Smooth muscle cell of the brain vasculature (primary cell): ENCODE measurements around the gene KLK5.
"Not testable (repeated sequence)": the region's sequence is repeated elsewhere in the genome, so short reads cannot be mapped to it uniquely, and the experiment has no call there.

Experiments used
- DNase-seq: peaks from one replicate; pipeline ENCODE4 v3.0.0-alpha.2; 2012; ENCODE audit warnings: low read depth, low spot score

Gene KLK5, protein sequence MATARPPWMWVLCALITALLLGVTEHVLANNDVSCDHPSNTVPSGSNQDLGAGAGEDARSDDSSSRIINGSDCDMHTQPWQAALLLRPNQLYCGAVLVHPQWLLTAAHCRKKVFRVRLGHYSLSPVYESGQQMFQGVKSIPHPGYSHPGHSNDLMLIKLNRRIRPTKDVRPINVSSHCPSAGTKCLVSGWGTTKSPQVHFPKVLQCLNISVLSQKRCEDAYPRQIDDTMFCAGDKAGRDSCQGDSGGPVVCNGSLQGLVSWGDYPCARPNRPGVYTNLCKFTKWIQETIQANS

DNA sequence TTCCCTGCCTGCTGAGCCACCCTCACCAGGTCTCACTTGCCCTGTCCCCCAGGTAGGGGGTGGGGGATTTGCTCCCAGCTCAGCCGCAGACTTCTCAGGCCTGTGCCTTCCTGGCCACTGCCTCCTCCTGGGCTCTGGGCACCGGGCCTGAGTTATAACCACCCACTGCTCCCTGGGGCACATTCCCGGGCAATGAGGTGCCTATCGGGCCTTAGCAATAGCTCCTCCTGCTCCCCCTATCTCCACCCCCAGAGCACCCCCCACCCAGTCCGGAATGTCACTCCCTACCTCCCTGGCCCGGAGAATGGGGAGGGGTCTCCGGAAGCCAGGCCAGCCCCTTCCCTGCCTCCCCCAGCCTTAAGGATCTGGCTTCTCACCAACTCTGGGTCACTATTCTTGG, at the start of gene KLK5:
Gene KLK5 (minus strand): TSS at position 129 of the 400 bp plus-strand sequence. CDS start 381 bp downstream, outside the sequence.
- no peak for DNase-seq

DNA sequence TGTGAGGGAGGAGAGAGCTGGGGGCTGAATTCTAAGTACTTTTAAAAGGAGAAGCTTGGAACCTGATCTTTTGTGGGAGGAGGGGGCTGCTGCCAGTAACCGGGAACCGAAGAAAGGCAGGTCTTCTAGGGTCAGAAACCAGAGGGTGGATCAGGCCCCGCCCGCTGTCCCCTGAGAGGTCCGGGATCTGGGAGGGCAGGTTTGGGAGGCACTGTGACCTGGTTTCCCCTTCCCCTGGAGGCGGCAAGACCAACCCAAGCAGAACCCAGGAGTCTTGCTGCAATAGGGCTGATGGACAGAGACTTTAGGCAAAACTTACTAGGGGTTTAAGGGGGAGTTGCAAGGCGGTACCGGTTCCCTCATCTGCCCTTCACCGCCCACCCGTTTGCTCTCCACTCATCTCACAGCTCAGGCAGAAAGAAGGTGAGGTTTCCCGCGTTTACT, 49.3 kb upstream of the KLK5 start:
- no peak for DNase-seq

DNA sequence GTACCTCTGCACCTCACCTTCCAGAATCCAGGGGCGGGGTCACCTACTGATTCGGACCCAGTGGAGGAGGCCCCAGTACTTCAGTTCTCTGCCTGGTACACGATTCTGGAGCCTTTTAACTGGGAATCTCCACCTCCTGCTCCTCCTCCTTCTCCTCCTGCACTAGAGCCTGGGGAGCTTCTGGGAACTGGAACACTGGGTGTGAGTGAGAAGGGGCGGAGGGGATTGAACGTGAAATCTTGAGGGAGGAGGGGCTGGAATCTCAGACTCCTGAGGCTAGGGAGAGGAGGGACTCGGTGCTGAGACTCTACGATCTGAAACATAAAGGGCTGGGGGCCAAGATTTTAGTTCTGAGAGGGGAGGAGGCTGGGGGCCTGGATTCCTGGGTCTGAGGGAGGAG, 48.7 kb upstream of the KLK5 start, which contains the start of gene KLK8:
Gene KLK8 (minus strand): TSS at position 90 of the 400 bp plus-strand sequence. CDS start 437 bp downstream, outside the sequence.
- DNase-seq = no peak

DNA sequence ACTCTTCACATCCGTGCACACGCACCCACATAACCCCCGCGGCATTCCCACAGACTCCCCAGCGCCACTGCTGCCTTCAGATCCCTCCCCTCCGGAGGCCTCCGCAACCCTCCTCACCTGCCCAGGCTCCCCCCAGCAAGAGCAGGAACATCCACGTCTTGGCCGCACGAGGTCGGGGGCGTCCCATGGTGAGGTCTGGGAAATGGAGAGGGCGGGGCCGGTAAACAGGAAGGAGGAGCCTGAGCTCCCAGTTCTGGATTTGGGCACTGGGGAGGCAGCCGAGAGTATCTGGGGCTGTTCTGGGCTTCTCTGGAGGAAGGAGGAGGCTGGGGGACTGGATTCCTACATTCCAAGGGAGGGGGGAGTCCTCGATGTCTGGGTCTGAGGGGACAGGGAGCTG, 48.1 kb upstream of the KLK5 start:
- no peak for DNase-seq

DNA sequence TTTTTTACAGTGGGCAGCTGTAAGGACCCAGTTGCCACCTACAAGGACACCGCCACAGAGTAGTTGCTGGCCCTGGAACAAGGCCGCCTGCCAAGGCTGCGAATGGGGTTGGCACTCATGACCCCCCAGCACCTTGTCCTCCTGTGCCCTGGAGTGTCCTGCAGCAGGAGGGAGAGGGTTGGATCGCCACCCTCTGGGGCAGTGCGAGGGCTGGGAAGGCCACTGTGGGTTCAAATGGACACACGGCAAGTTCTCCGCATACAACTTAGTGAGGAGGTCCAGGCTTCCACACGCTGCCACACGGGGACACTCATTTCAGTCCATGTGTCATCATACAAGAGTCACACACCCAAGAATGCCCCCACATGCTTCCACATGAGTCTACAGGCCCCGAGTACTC, 47.6 kb upstream of the KLK5 start:
- no peak for DNase-seq

DNA sequence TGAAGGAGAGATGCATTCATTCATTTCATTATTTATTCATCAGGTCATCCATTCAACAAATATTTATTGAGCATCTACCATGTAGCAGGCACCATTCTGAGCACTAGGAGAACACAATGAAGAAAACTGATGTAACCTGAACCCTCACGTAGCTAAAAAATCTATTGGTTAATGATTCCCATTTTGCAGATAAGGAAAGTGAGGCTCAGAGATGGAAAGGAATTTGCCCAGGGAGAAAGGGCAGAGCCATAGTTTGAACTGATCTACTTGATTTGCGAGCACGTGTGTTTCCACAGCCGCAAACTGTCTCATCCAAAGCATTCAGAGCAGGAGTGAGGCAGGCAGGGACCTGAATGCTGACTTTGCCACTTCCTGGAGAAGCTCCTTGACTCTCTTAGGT, 45.8 kb upstream of the KLK5 start:
- no peak for DNase-seq

DNA sequence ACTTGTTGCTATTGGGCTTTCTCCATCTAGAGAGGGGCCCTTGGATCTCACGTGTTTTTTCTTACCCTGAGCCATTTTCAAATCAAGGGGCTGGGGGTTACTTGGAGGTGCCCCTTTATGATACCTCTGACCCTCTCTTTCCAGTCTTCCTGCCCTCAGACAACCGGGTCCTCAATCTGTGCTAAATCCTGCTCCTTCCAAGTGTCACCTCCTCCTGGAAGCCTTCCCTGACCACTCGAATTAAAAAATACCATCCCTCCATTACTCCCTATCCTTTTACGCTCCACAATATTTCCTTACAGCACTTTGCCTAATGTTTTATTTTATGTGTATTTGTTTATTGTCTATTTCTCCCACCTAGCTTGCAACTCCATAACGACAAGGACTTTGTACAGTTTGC, 45.2 kb upstream of the KLK5 start:
- no peak for DNase-seq

DNA sequence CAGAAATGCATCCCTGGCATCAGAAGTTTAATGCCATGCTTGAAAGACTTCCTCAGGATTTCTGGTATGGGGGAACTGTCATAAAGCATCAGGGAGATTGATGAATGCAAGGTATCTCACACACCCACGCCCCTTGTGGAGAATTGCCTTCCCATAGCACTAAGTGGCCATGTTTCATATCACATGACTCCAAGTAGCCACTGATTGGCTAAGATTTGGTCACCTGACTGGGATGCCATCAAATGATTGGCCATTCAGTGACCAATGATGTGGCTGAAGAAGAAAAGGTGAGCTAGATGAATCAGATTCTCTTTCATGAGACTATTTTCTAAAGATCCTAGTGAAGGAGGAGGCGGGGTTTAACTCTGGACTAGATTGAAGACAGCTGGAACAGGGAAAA, 41.3 kb upstream of the KLK5 start:
- no peak for DNase-seq

DNA sequence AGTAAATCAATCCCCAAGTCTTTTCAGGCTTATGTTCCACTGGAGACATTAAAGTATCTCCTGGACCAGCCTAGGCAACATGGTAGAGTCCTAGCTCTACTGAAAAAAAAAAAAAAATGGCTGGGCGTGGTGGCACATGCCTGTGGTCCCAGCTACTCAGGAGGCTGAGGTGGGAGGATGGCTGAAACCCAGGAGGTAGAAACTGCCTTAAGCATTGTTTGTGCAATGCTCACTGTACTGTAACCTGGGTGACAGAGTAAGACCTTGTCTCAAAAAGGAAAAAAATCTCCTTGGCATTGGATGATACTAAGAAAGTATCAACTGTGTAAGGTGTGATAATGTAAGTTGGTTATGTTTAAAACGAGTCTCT, 39.8 kb upstream of the KLK5 start:
- no peak for DNase-seq

DNA sequence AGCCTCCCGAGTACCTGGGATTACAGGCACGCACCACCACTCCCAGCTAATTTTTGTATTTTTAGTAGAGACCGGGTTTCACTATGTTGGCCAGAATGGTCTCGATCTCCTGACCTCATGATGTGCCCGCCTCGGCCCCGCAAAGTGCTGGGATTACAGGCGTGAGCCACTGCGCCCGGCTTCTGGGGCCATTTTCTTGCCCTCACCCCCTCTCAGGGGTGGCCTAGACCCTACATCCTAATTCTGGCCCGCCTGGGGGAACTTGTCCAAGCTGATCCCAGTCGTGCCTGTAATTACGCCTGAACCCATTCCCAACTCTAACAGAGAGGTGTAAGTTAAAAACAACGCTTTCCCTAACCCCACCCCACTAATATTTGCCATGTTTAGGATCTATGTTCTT, 31.6 kb upstream of the KLK5 start:
- DNase-seq = not testable (repeated sequence)

DNA sequence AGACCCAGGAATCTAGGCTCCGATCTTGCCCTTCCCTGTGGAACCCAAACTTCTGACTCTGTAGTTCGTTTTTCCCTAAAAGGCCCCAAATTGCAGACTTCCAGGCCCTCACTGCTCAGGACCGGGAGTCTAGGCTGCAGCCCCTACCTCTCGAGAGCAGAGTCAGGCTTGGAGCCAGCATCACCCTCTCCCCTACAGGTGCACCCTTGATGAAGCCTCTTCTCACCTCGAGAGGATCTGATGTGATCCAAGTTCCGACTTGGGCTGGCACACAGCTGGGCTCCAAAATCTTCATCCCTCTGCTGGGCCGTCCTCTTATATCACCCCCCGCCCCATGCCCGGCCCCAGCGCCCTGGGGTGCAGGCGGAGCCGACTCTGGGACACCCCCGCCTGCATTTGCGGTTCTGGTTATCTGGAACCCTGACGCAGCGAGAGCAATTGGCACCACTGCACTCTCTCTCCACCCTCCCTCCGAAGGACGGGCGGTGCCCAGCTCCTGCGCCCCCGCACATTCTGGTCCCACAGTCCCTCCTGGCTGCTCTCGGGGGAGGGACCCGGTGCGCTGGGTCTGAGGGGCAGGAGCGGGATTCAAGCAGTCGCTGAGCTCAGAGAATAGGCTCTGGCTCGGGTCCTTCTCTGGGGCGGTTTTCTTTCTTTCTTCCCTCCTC, 30.9 kb upstream of the KLK5 start, which contains the start of gene KLK7:
Gene KLK7 (minus strand): TSS at position 293 of the 668 bp plus-strand sequence. CDS start 1,518 bp downstream, outside the sequence.
- DNase-seq = no peak

DNA sequence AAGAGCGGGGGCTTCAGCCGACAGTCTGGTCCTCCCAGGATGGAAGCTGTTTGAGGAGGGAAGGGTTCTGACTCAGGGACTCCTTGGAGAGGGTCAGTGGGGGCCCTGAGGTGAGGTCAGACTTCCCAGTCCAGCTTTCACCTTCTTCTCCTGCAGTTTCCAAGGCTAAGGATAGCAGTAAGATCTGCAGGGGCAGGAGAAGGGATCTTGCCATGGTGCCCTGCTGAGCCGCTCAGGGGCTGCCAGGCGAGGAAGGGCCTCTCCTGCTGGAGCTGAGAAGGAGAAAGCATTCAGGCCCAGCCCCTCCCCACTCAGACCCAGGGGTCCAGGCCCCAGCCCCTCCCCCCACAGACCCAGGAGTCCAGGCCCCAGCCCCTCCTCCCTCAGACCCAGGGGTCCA, 29.3 kb upstream of the KLK5 start:
- no peak for DNase-seq

DNA sequence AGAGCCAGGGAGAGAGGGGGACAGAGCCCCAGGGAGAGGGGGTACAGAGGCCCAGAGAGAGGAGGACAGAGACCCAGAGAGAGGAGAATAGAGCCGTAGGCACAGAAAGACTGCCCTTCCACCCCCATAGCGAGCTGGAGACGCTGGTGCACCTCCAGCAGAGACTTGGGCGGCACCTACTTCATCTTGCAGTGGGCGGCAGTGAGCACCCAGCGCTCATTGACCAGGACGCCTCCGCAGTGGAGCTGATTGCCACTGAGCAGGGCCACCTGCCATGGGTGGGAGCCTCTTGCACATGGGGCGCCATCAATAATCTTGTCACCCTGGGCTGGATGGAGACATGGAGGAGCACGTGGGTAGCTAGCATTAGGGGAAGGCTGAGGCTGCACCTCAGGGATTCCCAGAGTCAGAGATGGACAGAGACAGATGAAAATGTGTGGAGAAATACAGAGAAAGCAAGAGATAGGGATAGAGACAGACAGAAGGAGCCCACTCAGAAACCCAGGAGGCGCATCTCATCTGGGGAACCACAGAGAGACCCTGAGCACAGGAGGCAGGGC, 28.8 kb upstream of the KLK5 start:
- DNase-seq = no peak

DNA sequence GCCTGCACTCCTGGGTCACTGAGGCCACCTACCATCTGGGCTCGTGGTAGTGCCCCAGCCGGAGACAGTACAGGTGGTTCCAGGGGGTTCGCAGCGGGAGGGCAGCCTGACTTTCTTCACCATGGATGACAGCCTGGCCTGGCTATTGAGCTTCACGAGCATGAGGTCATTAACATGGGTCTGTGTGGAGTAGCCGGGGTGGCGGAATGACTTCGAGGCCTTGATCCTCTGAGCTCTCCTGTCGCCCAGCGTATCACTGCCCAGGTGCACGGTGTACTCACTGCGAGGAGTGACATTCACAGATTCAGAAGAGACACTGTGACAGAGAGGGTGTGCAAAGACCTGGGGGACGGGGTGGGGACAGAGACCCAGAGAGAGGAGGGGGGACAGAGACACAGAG, 27.4 kb upstream of the KLK5 start:
- DNase-seq = no peak

DNA sequence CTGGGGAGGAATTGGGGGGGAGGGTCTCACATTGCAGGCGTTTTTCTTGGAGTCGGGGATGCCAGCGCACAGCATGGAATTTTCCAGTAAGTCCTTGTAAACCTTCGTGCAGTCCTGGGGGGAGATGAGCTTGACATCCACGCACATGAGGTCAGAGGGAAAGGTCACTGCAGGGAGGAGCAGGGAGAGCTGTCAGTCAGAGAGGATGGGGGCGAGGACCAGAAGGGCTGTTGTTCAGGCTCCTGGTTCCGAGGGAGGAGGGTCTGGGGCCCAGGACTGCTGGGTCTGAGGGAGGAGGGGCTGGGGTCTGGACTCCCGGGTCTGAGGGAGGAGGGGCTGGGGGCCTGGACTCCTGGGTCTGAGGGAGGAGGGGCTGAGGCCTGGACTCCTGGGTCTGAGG, 26.9 kb upstream of the KLK5 start:
- DNase-seq = no peak

DNA sequence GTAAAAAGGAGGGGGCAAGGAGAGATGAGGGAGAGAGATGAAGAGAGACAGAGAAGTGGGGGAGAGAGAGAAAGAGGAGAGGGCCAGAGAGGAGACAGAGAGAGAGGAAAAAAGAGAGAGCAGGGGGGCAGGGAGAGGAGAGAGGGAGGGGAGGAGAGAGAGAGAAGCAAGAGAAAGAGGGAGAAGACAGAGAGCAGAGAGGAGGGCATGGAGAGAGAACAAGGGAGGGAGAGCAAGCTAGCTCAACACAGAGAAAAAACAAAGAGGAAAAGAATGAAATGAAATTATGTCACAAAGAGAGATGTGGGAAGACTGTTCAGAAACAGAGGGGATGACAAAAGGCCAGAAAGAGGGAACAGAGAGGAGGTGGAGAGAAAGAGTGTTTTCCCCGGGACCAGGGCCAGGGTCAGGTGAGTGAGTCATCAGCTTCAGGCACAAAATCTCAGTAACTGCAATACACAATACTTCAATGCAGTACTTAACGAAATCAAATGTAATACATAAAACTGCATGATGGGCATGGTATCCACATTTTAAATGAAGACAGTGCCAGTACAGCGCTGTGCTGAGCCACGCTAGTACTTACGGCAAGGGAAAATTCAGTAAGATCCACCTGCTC, 26.0 kb upstream of the KLK5 start:
- no peak for DNase-seq

DNA sequence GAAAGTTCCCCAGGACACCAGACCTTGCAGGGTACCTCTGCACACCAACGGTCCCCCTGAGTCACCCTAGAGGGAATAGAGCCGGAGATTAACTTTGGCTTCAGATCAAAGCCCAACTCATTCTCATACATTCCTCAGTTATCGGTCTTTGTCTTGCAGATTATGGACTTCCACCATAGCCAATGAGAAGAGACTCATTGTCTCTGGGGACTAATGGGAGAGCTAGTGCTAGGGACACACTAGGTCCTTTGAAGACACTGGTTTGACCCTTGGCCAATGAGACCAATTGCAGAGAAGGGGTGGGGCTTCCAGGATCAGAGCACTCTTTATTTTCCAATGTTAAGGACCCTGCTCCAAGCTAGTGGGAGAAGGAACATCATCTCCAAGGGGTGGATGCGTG, 24.8 kb upstream of the KLK5 start:
- DNase-seq = no peak

DNA sequence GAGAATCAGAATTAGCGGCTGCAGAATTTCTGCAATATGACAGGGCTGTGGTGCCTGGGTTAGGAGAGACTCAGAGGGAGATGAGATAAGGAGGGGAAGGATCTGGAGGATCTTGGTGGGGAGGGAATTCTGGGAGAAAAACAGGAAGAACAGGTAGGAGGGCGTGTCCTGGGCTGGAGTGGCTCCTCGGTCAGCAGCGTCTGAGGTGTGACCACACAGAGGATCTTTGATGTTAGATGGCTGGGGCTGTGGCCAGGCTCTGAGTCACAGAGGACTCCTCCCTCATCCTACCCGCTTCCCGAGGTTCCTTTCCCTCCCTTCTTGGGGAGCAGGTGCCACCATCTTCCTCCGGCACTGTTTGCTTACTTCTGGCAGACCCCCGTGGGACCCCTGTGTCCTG, 22.9 kb upstream of the KLK5 start:
- no peak for DNase-seq

DNA sequence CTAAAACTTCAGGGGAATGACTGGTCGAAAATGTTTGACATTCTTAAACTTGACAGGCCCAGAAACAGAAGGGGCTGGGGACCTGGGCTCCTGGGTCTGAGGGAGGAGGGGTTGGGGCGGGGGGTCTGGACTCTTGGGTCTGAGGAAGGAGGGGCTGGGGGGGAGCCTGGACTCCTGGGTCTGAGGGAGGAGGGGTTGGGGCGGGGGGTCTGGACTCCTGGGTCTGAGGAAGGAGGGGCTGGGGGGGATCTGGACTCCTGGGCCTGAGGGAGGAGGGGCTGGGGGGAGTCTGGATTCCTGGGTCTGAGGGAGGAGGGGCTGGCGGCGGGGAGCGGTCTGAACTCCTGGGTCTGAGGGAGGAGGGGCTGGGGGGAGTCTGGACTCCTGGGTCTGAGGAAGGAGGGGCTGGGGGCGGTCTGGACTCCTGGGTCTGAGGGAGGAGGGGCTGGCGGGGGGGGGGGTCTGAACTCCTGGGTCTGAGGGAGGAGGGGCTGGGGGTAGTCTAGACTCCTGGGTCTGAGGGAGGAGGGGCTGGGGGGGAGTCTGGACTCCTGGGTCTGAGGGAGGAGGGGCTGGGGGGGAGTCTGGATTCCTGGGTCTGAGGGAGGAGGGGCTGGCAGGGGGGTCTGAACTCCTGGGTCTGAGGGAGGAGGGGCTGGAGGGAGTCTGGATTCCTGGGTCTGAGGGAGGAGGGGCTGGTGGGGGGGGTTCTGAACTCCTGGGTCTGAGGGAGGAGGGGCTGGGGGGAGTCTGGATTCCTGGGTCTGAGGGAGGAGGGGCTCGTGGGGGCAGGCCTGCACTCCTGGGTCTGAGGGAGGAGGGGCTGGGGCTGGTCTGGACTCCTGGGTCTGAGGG, 22.1 kb upstream of the KLK5 start:
- no peak for DNase-seq

DNA sequence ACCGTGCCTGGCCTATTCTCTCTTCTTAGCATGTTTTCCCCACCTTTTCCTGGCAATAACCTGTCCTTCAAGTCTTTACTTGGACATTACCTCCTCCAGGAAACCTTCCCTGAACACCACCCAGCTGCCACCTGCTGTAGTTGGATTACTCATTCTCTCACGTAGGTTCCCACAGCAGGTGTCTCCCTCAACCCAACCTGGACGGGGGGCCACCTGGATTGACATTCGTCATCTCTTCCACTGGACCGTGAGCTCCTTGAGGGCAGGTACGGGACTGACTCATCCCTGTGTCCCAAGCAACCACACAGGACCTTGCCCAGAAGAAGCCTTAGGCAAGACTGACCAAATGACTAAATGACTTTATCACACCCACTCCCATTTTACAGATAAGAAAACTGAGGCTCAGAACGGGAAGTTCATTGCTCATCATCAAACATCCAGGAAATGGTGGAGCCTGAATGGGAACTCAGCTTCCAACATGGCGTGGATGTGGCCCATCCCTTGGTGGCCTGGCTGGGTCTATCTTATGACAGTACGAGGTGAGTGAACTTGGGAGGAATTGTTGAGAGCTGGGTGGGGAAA, 20.0 kb upstream of the KLK5 start:
- no peak for DNase-seq

DNA sequence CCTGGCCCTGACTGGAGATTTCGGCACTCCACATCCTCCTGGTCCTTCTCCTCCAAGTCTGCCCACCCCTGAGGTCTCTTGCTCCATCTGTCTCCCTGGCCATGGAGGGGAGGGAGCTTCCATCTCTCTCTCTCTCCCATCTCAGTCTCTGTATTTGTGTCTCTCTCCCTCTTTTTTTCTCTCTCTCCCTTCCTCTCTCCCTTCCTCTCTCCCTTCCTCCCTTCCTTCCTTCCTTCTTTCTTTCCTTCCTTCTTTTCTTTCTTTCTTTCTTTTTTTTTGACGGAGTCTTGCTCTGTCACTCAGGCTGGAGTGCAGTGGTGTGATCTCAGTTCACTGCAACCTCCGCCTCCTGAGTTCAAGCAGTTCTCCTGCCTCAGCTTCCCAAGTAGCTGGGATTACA, 17.0 kb upstream of the KLK5 start:
- DNase-seq = not testable (repeated sequence)
